DMS114 treated with DMSO at 0.1 percent for 48 hours (cell line): ENCODE results near the gene IL20RB.
"Not testable (repeated sequence)": the region's sequence is repeated elsewhere in the genome, so short reads cannot be mapped to it uniquely, and the experiment has no call there.

Experiments
- DNase-seq: peaks from one replicate; lab custom pipeline; 2025; ENCODE audit not compliant: unreplicated experiment; lab: John Stamatoyannopoulos, UW

The IL20RB gene

GRCh38 chr3:136984837-136985236 is 27.1 kb downstream of the IL20RB start:
- DNase-seq, result no peak

GRCh38 chr3:136987398-136987980 is 29.7 kb downstream of the IL20RB start:
- not testable (repeated sequence) for DNase-seq

- DNase-seq, result no peak
Measured at GRCh38 chr3:136988651-136989050, 30.9 kb downstream of the IL20RB start.

- DNase-seq, result no peak
Measured at GRCh38 chr3:136989781-136990524, 32.2 kb downstream of the IL20RB start.

- DNase-seq, result no peak
Measured at GRCh38 chr3:136990826-136991225, 33.0 kb downstream of the IL20RB start.

- DNase-seq, result no peak
Measured at GRCh38 chr3:136992115-136992514, 34.3 kb downstream of the IL20RB start.

- DNase-seq, result no peak
Measured at GRCh38 chr3:136994772-136995516, 37.2 kb downstream of the IL20RB start.

GRCh38 chr3:136995652-136996051 is 37.9 kb downstream of the IL20RB start:
- DNase-seq, result no peak

- DNase-seq, result no peak
Measured at GRCh38 chr3:137000039-137000438, 42.3 kb downstream of the IL20RB start.

GRCh38 chr3:137007376-137007775 is 49.6 kb downstream of the IL20RB start:
- not testable (repeated sequence) for DNase-seq

GRCh38 chr3:137008131-137008530 is 50.3 kb downstream of the IL20RB start:
- no peak for DNase-seq

- DNase-seq, result no peak
Measured at GRCh38 chr3:137008976-137009375, 51.2 kb downstream of the IL20RB start.

- DNase-seq, result no peak
Measured at GRCh38 chr3:137010137-137010536, 52.4 kb downstream of the IL20RB start.

GRCh38 chr3:137011153-137011552 is 53.4 kb downstream of the IL20RB start:
- no peak for DNase-seq

GRCh38 chr3:137012097-137012501 is 54.3 kb downstream of the IL20RB start:
- DNase-seq, result no peak

GRCh38 chr3:137013951-137014688 is 56.3 kb downstream of the IL20RB start:
- DNase-seq, result peak; percentile 73

- DNase-seq, result not testable (repeated sequence)
Measured at GRCh38 chr3:137017316-137017715, 59.5 kb downstream of the IL20RB start.

- DNase-seq, result no peak
Measured at GRCh38 chr3:137020315-137020714, 62.5 kb downstream of the IL20RB start.

GRCh38 chr3:137020888-137021287 is 63.1 kb downstream of the IL20RB start:
- no peak for DNase-seq

- DNase-seq, result no peak
Measured at GRCh38 chr3:137024348-137024747, 66.6 kb downstream of the IL20RB start.

- no peak for DNase-seq
Measured at GRCh38 chr3:137026701-137027100, 68.9 kb downstream of the IL20RB start.
